Hematopoietic multipotent progenitor cell treated with erythropoietin and hydrocortisone succinate and interleukin-3 and kit ligand, for 6 days (in vitro differentiated cells): ENCODE measurements around the gene SMKR1.
A peak's percentile ranks its signal among the peaks of the same experiment; 100 is the strongest.

Experiments
- DNase-seq: peaks from one replicate; pipeline ENCODE4 v3.0.0-alpha.2; 2015

The SMKR1 gene

GRCh38 chr7:129489491-129489890, 12.8 kb upstream of the SMKR1 start:
- DNase-seq, result no peak

DNA sequence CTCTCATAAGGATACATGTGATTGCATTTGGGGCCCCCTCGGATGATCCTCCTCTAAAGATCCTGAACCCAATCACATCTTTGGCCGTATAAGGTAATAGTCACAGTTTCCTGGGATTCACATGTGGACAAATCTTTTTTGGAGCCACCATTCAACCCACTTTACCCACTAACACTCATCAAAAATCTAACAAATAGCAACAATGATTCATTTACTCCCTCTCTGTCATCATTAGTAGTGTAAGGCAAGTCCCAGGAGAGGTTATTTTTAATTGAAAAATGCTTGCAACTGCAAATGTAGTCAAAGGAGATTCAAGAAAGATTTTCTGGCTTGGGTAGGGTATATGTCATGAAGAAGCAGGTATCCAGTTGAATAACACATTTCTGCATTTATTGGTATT, 9.9 kb upstream of the SMKR1 start:
- no peak for DNase-seq

- peak; percentile 48 for DNase-seq
These were observed 8.8 kb upstream of the SMKR1 start for GRCh38 chr7:129493555-129493954.

GRCh38 chr7:129494041-129494440, 8.3 kb upstream of the SMKR1 start:
- DNase-seq, result no peak

- DNase-seq, result peak; percentile 40
These were observed 6.3 kb upstream of the SMKR1 start for GRCh38 chr7:129495987-129496386.

DNA sequence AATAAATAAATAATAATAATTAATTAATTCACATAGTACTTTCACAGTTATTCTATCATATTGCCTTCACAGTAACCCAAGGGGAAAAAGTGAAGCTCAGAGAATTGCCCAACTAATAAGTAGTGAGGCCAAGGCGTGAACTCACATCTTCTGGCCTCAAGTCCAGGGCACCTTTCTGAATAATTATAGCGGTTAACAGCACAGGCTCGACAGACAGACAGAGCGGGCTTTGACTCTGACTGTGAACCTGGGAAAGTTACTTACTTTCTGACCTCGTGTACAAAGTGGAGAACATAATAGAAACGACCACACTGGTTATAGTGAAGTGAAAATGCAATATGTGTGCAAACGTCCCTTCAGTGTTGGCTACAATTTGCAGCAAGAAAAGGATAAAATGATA, 5.7 kb upstream of the SMKR1 start:
- DNase-seq, result no peak

DNA sequence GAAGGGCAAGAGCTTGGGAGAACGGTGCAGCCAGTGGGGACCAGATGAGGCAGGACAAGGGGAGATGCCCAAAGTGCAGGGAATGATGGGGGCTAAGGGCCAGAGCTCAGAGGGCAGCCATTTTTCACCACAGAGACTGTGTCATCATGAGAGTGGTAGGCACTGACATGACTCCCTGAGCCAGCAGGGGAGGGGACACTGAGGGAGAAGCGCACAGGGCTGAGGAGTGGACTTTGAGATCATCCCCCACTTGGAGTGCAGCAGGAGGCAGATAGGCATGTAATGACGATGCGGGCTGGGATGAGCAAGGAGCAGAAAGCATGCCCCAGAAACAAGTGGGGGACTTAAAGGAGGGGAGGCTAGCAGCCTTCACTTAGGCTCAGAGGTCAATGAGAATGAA, 5.2 kb upstream of the SMKR1 start:
- DNase-seq, result no peak

DNA sequence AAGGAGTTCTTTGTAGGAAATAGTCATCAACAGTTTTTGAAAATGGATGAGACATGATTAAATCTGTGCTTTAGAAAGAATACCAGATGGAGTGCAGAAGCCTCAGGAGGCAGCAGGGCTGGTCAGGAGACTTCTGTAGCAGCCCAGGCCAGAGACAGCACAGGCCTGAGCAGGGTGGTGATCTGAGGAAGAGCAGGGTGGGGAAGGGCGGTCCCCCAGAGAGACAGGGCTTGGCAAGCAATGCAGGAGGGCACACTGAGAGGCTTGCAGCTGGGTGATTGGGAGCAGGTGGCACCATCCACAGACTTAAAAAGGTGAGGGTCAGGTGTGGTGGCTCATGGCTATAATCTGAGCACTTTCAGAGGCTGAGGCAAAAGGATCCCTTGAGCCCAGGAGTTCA, 4.3 kb upstream of the SMKR1 start:
- DNase-seq, result no peak

GRCh38 chr7:129499999-129500398, 2.3 kb upstream of the SMKR1 start:
- no peak for DNase-seq

DNA sequence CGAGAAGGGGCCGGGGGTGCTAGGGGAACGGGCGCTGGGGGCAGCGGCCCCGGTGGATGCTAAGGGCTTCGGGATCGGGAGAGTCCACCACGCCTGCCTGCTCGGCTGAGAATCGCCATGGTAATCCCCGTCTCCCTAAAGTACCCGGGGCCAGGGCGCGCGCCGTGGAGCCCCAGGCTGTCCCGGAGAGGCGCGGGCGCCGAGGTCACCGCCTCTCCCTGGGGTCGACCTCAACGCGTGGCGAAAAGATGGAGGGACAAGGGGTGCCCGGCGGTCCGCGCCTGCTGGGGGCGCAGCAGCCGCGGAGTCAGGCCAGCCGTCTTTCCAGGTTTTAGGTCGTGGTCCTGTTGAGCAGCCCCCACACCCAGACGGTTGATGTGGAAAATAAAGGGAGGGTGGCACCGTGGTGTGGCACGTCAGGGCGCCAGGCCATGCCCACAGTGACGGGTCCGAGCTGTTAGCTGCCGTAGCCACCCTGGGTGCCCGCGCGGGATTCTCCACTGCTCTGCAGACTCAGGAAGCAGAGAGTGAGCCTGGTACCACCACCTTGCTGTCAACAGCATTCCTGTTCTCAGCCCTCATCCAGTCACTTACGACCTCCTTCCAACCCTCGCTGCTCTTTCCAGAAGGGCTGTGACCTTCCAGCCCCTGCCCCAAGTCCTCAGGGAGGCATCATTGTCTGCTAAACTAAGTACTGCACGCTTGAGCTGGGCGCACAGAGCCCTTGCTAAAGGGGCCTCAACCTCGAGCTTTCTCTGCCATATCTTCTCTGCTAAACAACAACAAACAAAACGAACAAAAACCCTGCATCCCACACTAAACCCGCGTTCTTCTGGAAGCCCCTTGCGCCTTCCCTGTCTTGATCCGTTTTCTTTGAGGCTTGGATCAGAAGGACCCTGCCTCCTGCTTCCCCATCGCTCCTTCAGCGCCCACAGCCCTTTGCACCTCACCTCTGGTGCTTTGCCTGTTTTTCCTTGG, 666 bp downstream of the SMKR1 start:
- DNase-seq, result no peak

- no peak for DNase-seq
These were observed 1.4 kb downstream of the SMKR1 start for GRCh38 chr7:129503725-129504124.

DNA sequence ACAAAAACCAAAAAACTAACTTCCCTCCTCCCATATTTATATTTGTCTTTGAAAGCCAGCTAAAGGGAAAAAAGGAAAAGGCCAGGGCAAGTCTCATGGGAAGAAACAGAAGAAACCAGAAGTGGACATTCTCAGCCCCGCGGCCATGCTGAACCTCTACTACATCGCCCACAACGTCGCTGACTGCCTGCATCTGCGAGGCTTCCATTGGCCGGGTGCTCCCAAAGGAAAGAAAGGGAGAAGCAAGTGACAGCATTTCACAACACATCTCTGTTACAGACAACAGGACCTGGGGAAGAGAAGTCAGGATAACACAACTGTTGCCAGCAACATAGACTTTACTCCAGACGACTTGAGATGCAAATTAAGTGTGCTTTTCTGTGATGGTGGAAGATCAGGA, 9.9 kb downstream of the SMKR1 start:
- no peak for DNase-seq

- DNase-seq, result no peak
These were observed 11.2 kb downstream of the SMKR1 start for GRCh38 chr7:129513546-129513945.

DNA sequence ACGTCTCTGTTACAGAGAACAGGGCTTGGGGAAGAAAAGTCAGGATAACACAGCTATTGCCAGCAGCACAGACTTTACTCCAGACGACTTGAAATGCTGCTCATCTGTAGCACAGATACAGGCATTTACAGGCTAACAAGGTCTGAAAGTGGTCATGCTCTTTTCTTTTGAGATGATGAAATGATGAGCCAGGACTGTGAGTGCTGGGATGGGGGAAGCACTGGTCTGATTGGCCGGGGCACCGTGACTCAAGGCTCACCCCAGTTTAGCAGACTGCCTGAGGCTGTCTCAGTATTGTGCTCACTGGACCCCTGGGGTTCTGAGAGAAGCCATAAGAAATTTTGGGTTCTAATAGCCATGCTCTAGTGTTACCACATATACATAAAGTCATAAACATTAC, 12.4 kb downstream of the SMKR1 start:
- DNase-seq, result no peak

GRCh38 chr7:129515381-129515780, 13.1 kb downstream of the SMKR1 start:
- DNase-seq, result no peak

DNA sequence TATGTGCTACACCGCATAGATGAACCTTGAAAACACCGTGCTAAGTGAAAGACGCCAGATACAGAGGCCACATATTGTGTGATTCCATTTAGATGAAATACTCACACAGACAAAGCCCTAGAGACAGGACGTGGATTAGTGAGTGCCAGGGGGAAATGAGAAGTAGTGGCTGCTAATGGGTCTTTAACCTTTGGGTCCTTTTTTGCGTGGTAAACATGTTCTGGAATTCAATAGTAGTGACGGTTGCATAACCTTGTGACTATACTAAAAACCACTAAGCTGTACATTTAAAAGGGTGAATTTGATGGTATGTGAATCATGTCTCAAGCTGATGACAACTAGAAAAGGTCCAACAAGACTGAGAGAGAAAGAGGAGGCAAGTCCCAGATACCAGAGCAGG, 15.6 kb downstream of the SMKR1 start:
- DNase-seq, result no peak

DNA sequence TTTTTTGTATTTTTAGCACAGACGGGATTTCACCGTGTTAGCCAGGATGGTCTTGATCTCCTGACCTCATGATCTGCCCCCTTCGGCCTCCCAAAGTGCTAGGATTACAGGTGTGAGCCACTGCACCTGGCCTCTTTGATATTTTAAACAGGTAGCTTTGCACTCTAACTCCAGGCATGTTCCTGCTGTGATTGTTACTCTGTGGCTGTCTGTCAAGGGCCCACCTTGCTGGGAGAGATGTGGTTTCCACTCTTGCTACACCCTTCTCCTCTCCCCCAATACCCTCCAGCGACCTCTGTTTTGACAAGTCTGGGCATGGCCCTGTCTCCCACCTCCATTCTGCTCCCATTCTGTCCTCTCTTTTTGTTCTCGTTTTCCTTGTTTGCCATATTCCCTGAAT, 17.1 kb downstream of the SMKR1 start:
- DNase-seq, result no peak

DNA sequence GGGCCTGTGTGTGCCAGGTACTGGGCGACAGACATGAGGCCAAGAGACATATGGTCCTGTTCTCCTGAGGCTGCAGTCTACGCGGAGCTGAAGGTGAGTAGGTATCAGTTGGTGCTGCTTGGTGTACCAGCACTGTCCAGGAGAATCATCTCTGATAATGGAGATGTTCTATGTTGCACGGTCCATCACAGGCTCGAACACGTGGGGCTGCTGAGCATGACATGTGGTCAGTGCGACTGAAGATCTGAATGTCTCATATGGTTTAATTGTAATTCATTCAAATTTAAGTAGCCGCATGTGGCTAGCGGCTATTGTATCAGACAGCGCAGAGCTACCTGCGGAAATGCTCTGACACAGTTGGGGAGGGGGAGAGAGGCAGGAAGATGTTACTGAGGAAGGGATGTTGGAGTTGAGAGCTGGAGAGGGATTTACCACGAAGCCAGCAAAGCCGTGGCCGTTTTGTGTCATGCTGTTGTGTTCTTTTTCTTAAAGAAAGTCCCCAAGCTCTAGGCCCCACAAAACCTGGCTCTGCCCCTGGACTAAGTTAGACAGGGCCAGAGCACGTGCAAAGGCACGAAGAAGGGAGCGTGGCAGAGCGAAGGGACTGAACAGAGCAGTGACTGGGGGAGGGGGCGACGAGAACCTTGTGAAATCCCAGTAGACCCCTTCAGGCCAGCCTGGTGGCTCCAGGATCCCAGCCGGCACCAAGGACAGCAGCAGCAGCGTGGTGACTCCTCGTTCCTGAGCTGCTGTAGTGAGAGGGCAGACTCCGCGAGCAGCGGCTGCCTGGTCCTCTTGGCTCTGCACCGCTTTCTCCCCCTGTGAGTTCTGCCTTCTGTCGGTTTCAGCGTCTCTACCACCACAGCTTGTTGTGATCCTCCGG, 20.0 kb downstream of the SMKR1 start:
- no peak for DNase-seq

DNA sequence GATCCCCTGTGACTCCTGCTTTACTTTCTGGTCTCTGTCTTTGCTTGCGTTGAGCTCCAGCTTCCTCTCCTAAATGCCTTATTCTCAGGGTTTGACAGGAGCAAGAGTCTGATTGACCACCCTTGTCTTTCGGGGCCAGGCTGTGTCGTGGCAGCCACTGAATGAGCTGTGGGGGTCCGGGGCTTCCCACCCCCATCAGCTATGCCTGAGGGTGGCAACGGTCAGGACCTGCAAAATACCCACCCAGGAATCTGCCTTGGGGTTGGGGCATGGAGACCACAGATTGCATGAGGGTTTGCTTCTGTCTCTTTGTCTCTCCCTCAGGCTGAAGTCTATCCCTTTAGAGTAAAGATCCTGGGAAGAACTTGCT, 20.6 kb downstream of the SMKR1 start:
- no peak for DNase-seq

- DNase-seq, result no peak
These were observed 21.6 kb downstream of the SMKR1 start for GRCh38 chr7:129523924-129524323.

- DNase-seq, result peak; percentile 80
These were observed 22.1 kb downstream of the SMKR1 start for GRCh38 chr7:129524405-129524804.

GRCh38 chr7:129525225-129525862, 23.0 kb downstream of the SMKR1 start:
- DNase-seq, result no peak

DNA sequence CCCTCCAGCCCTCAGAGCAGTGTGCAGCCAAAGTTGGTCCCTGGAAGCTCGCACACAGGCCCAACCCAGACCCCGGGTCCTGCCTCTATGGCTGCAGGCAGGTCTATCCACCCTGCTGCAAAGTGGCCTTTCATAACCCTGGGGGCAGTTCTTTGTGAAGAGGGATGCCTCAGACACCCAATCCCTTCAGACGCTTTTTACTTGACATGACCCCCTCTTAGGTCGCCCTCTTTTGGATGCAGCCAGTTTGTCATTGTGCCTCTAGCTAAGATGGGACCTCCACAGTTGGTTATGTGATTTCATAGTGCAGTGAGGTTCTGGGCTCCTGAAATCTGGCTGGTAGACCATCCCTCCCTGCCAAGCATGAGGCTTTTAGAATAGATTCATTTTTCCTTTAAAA, 27.3 kb downstream of the SMKR1 start:
- DNase-seq, result no peak
